GM12878 (cell line): ENCODE measurements around the gene NEK8. TPM values are rescaled to one million over a fixed set of nuclear protein-coding genes. Genes with fewer than 3 reads are reported as not detected.
A peak's percentile ranks its signal among the peaks of the same experiment; 100 is the strongest.

Experiments used
- ATAC-seq: fragments of 200-7000 bp; cut with Tn5 transposase; 3 replicates; pipeline ENCODE4 v1.9.1; 2020; ENCODE audit warnings: mild to moderate bottlenecking, moderate library complexity
- BruUV-seq: library from RNA; stranded (reverse); fragments of 400-500 nt; replicated peaks from 2 replicates; lab custom pipeline; 2021; lab: Mats Ljungman, UMichigan
- CTCF ChIA-PET: fragments of 300-600 bp; sonication (Branson Sonifier 250); formaldehyde crosslinking; extraction: SDS; loops from one replicate; lab custom pipeline; 2021; ENCODE audit warnings: inconsistent platforms; lab: Yijun Ruan, JAX
- POLR2A ChIA-PET: fragments of 350-600 bp; formaldehyde crosslinking; extraction: SDS; loops from one replicate; lab custom pipeline; 2021; ENCODE audit warnings: inconsistent platforms; lab: Charles Lee
- RAD21 ChIA-PET: fragments of 300-600 bp; sonication (Branson Sonifier 250); formaldehyde crosslinking; loops from one replicate; lab custom pipeline; 2023; ENCODE audit warnings: antibody characterized with exemption; ENCODE audit not compliant: unreplicated experiment; lab: Charles Lee
- SMC1A ChIA-PET: fragments of 300-600 bp; sonication (Branson Sonifier 250); formaldehyde crosslinking; loops from one replicate; lab custom pipeline; 2023; ENCODE audit not compliant: unreplicated experiment, uncharacterized antibody; lab: Charles Lee
- DNase-seq: peaks from one replicate; pipeline ENCODE4 v3.0.0-alpha.2; 2011; ENCODE audit warnings: low read depth, low spot score
- FAIRE-seq: peaks from 3 replicates; lab custom pipeline; 2011; peaks lifted over from hg19 to GRCh38; lab: Jason Lieb, UNC
- H2AFZ ChIP-seq: 2 replicates; pipeline ENCODE4 v1.6.0; 2011; ENCODE audit warnings: low read depth, low read length, control low read depth; ENCODE audit not compliant: control insufficient read depth
- H3K27ac ChIP-seq: 2 replicates; pipeline ENCODE4 v1.5.1; 2011; ENCODE audit warnings: control low read depth; ENCODE audit not compliant: control insufficient read depth, insufficient read depth
- H3K27me3 ChIP-seq, 2 experiments: replicated peaks in 1 of 2; 2 replicates each; pipeline versions ENCODE4 v1.6.0 to v1.6.1; 2011; ENCODE audit warnings: low read length in 1 of 2; ENCODE audit not compliant: control insufficient read depth in 2 of 2, insufficient read depth in 2 of 2
- H3K36me3 ChIP-seq, 2 experiments: 2 replicates each; pipeline ENCODE4 v1.5.1; 2011; ENCODE audit warnings: low read length in 1 of 2; ENCODE audit not compliant: control insufficient read depth in 2 of 2, insufficient read depth in 2 of 2
- H3K4me1 ChIP-seq: 2 replicates; pipeline ENCODE4 v1.6.1; 2011; ENCODE audit warnings: mild to moderate bottlenecking, low read length, moderate library complexity, mixed read lengths; ENCODE audit not compliant: control insufficient read depth, insufficient read depth
- H3K4me2 ChIP-seq: 2 replicates; pipeline ENCODE4 v1.6.0; 2011; ENCODE audit warnings: control low read depth; ENCODE audit not compliant: control insufficient read depth, insufficient read depth
- H3K4me3 ChIP-seq: fragments of 200-600 bp; sonication (generic); 2 replicates; pipeline ENCODE4 v1.5.1; 2016
- H3K79me2 ChIP-seq: 2 replicates; pipeline ENCODE4 v1.6.0; 2011; ENCODE audit warnings: low read length; ENCODE audit not compliant: control insufficient read depth, insufficient read depth
- H3K9ac ChIP-seq: 2 replicates; pipeline ENCODE4 v1.8.0; 2011; ENCODE audit warnings: low read length, control low read depth, mixed read lengths; ENCODE audit not compliant: control insufficient read depth, insufficient read depth
- H3K9me3 ChIP-seq: replicated peaks from 3 replicates; pipeline ENCODE4 v1.5.1; 2011; ENCODE audit warnings: mild to moderate bottlenecking, low read length; ENCODE audit not compliant: control insufficient read depth, insufficient read depth
- H4K20me1 ChIP-seq: 2 replicates; pipeline ENCODE4 v1.6.0; 2011; ENCODE audit not compliant: control insufficient read depth, insufficient read depth
- HDAC6 ChIP-seq: fragments of 200-600 bp; sonication (generic); IDR thresholded peaks from one replicate; pipeline ENCODE4 v1.8.0; 2017; ENCODE audit warnings: antibody characterized with exemption; ENCODE audit not compliant: unreplicated experiment
- IKZF2 ChIP-seq, 2 experiments: fragments of 450-650 bp; IDR thresholded peaks; 2 replicates each; pipeline ENCODE4 v1.6.1; 2017; ENCODE audit warnings: mild to moderate bottlenecking in 2 of 2, moderate library complexity in 2 of 2
- MEF2A ChIP-seq: IDR thresholded peaks from 2 replicates; pipeline ENCODE4 v1.6.1; 2011; ENCODE audit warnings: low read depth, mild to moderate bottlenecking, low read length, moderate library complexity; ENCODE audit not compliant: insufficient read depth
- NR2C1 ChIP-seq: fragments of 450-650 bp; IDR thresholded peaks from 2 replicates; pipeline ENCODE4 v1.6.1; 2017; ENCODE audit warnings: antibody characterized with exemption, mild to moderate bottlenecking, moderate library complexity
- NR2F1 ChIP-seq: fragments of 450-650 bp; conservative IDR thresholded peaks from 2 replicates; pipeline ENCODE4 v1.6.1; 2017; ENCODE audit warnings: mild to moderate bottlenecking
- POLR2A ChIP-seq: IDR thresholded peaks from 2 replicates; pipeline ENCODE4 v1.6.1; 2011; ENCODE audit warnings: low read depth, mild to moderate bottlenecking, low read length
- POLR2AphosphoS5 ChIP-seq: IDR thresholded peaks from 2 replicates; pipeline ENCODE4 v1.6.1; 2011; ENCODE audit warnings: mild to moderate bottlenecking, low read length, inconsistent platforms
- RAD21 ChIP-seq: IDR thresholded peaks from 2 replicates; pipeline ENCODE4 v1.6.1; 2011; ENCODE audit warnings: mild to moderate bottlenecking, low read depth, low read length, moderate library complexity; ENCODE audit not compliant: insufficient read depth
- RB1 ChIP-seq: fragments of 450-650 bp; formaldehyde crosslinking; IDR thresholded peaks from 2 replicates; pipeline ENCODE4 v1.6.1; 2017; ENCODE audit warnings: mild to moderate bottlenecking, borderline replicate concordance
- SIN3A ChIP-seq: IDR thresholded peaks from 2 replicates; pipeline ENCODE4 v1.6.1; 2012; ENCODE audit warnings: low read depth, low read length, improper control_type of control experiment
- SMARCA5 ChIP-seq: fragments of 450-650 bp; IDR thresholded peaks from 2 replicates; pipeline ENCODE4 v1.6.1; 2017; ENCODE audit warnings: mild to moderate bottlenecking
- ZNF384 ChIP-seq: IDR thresholded peaks from 2 replicates; pipeline ENCODE4 v1.6.1; 2012; ENCODE audit warnings: low read depth, mild to moderate bottlenecking, low read length, improper control_type of control experiment, borderline replicate concordance
- WGBS: methylation state at CpG from one replicate; pipeline ENCODE4 v1.1.6; 2016; ENCODE audit warnings: low lambda C conversion rate; ENCODE audit not compliant: insufficient replicate concordance, insufficient coverage; ENCODE audit errors: missing lambda C conversion rate; 5-methylcytosine and 5-hydroxymethylcytosine counted together
- in situ Hi-C: fragments of 300-500 bp; cut with MboI; formaldehyde crosslinking; loops from 9 replicates; pipeline ENCODE4 v1.14.3; 2018; ENCODE audit warnings: mixed read lengths
- intact Hi-C: fragments of 100-400 bp; cut with micrococcal nuclease; formaldehyde crosslinking; loops from one replicate; pipeline ENCODE4 v1.14.2; 2022; ENCODE audit not compliant: unreplicated experiment
- polyA plus RNA-seq, 11 experiments: library from polyadenylated mRNA; depleted of rRNA in 4 of 11; unstranded in 6 of 11; stranded (reverse) in 5 of 11; fragments of >200 nt; fragmentation: Nextera tagmentation in 4 of 11; fragmentation: Illumina TruSeq in 1 of 11; extraction: Ambion mirVana in 4 of 11; extraction: Trizol in 1 of 11; gene quantifications; 1 replicate in 1 of 11; 2 replicates in 10 of 11; pipeline versions ENCODE4 v1.2.1 to v1.2.3, GENCODE V29; 2011 to 2016; ENCODE audit warnings: inconsistent platforms in 2 of 11, missing spikeins in 2 of 11, low read depth in 1 of 11
- total RNA-seq, 4 experiments: library from RNA; depleted of rRNA in 3 of 4; stranded (reverse); fragments of >200 nt in 3 of 4; fragmentation: Illumina TruSeq in 1 of 4; extraction: Trizol in 1 of 4; gene quantifications; 2 replicates each; pipeline versions ENCODE4 v1.2.1 to v1.2.3, GENCODE V29; 2013 to 2021
- TF ChIP-seq, protein P1 (sequence below): fragments of 450-650 bp; conservative IDR thresholded peaks from 2 replicates; pipeline ENCODE4 v1.6.1; 2017; ENCODE audit warnings: mild to moderate bottlenecking, moderate library complexity
- TF ChIP-seq, protein P2 (sequence below): IDR thresholded peaks from 2 replicates; pipeline ENCODE4 v1.6.1; 2011; ENCODE audit warnings: borderline replicate concordance, low read depth, mild to moderate bottlenecking, moderate library complexity, low read length; ENCODE audit not compliant: insufficient read depth, poor library complexity, severe bottlenecking
- TF ChIP-seq, protein P3 (sequence below): fragments of 450-650 bp; formaldehyde crosslinking; IDR thresholded peaks from 2 replicates; pipeline ENCODE4 v1.5.0; 2022; ENCODE audit warnings: mild to moderate bottlenecking, missing genetic modification characterization
- TF ChIP-seq, protein P4 (sequence below): IDR thresholded peaks from 2 replicates; pipeline ENCODE4 v1.6.1; 2012; ENCODE audit warnings: low read depth, low read length, improper control_type of control experiment

NEK8 gene
- total and polyA plus RNA-seq, 10 of the 15 experiments (the other 5 are each of a cell fraction or from before 2014, with no cell fraction given) = 2.3 to 14.3 (median 9.4) TPM

- in situ Hi-C loops = loop anchor here (25.0 kb wide), 1 partner anchor 1284 kb away; the partner anchor contains the start of gene KSR1
Observed at GRCh38 chr17:28746611-28747050, 18.0 kb downstream of the NEK8 start.

More at GRCh38 chr17:28746611-28747050, 18.0 kb downstream of the NEK8 start:
- ChIA-PET POLR2A (interaction anchor here (0.6 to 15.2 kb wide), 6 partner anchors 8 to 150 kb away, joined by 3 to 485 read pairs (median 4); partner anchors contain the start of genes BLTP2, FAM222B, NEK8 and RPL23A), CTCF (interaction anchor here (4.1 to 10.0 kb wide), 2 partner anchors 17 to 21 kb away, joined by 32 to 394 read pairs; partner anchors contain the start of genes NEK8, RPL23A and TLCD1), RAD21 (interaction anchor here (1.2 to 17.4 kb wide), 3 partner anchors 20 to 102 kb away, joined by 5 to 375 read pairs (median 5); partner anchors contain the start of genes BLTP2, NEK8 and TLCD1), SMC1A (interaction anchor here (17.8 kb wide), 1 partner anchor 18 kb away, joined by 326 read pairs; the partner anchor contains the start of genes NEK8 and TLCD1)
- Histone ChIP-seq H3K4me1 (peaks cover 45% of the 10 kb centered on the region), H3K27me3 (no peaks in the 10 kb centered on the region), H3K4me2 (peak overlapping the region; percentile 85), H4K20me1 (peaks cover 19% of the 10 kb centered on the region), H2AFZ (no peak overlapping the region), H3K79me2 (peaks cover 78% of the 10 kb centered on the region), H3K4me3 (peak overlapping the region; percentile 92), H3K9me3 (no peaks in the 10 kb centered on the region), H3K9ac (peak overlapping the region; percentile 98), H3K27ac (peak overlapping the region; percentile 95), H3K36me3 (peaks cover 30 to 32% of the 10 kb centered on the region in 2 experiments)
- no peak for ATAC-seq
- intact Hi-C loops = no loop called here
- DNase-seq = no peak
- WGBS = 68% methylated on average over 5 of the region's 5 CpGs
- BruUV-seq = no TSS peak
- TF ChIP-seq, protein P1, sequence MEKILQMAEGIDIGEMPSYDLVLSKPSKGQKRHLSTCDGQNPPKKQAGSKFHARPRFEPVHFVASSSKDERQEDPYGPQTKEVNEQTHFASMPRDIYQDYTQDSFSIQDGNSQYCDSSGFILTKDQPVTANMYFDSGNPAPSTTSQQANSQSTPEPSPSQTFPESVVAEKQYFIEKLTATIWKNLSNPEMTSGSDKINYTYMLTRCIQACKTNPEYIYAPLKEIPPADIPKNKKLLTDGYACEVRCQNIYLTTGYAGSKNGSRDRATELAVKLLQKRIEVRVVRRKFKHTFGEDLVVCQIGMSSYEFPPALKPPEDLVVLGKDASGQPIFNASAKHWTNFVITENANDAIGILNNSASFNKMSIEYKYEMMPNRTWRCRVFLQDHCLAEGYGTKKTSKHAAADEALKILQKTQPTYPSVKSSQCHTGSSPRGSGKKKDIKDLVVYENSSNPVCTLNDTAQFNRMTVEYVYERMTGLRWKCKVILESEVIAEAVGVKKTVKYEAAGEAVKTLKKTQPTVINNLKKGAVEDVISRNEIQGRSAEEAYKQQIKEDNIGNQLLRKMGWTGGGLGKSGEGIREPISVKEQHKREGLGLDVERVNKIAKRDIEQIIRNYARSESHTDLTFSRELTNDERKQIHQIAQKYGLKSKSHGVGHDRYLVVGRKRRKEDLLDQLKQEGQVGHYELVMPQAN = no peak
- TF ChIP-seq IKZF2 (IDR thresholded peaks at IDR 0.05) (no peak), SIN3A (0 out of 2 replicates have a peak, but pooled peaks have one; percentile 4), RB1 (no peak), HDAC6 (no peak), POLR2AphosphoS5 (peak; percentile 33; the same call in 1 of the 2 replicates), MEF2A (no peak), SMARCA5 (no peak), RAD21 (no peak), ZNF384 (no peak), POLR2A (peak; percentile 30; the same call in 1 of the 2 replicates), NR2F1 (peak; percentile 28; the same call in 1 of the 2 replicates), NR2C1 (no peak)
- TF ChIP-seq, protein P2, sequence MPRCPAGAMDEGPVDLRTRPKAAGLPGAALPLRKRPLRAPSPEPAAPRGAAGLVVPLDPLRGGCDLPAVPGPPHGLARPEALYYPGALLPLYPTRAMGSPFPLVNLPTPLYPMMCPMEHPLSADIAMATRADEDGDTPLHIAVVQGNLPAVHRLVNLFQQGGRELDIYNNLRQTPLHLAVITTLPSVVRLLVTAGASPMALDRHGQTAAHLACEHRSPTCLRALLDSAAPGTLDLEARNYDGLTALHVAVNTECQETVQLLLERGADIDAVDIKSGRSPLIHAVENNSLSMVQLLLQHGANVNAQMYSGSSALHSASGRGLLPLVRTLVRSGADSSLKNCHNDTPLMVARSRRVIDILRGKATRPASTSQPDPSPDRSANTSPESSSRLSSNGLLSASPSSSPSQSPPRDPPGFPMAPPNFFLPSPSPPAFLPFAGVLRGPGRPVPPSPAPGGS = no peak
- TF ChIP-seq, protein P3, sequence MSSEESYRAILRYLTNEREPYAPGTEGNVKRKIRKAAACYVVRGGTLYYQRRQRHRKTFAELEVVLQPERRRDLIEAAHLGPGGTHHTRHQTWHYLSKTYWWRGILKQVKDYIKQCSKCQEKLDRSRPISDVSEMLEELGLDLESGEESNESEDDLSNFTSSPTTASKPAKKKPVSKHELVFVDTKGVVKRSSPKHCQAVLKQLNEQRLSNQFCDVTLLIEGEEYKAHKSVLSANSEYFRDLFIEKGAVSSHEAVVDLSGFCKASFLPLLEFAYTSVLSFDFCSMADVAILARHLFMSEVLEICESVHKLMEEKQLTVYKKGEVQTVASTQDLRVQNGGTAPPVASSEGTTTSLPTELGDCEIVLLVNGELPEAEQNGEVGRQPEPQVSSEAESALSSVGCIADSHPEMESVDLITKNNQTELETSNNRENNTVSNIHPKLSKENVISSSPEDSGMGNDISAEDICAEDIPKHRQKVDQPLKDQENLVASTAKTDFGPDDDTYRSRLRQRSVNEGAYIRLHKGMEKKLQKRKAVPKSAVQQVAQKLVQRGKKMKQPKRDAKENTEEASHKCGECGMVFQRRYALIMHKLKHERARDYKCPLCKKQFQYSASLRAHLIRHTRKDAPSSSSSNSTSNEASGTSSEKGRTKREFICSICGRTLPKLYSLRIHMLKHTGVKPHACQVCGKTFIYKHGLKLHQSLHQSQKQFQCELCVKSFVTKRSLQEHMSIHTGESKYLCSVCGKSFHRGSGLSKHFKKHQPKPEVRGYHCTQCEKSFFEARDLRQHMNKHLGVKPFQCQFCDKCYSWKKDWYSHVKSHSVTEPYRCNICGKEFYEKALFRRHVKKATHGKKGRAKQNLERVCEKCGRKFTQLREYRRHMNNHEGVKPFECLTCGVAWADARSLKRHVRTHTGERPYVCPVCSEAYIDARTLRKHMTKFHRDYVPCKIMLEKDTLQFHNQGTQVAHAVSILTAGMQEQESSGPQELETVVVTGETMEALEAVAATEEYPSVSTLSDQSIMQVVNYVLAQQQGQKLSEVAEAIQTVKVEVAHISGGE (CRISPR knock-in tag) = no peak
- TF ChIP-seq, protein P4, sequence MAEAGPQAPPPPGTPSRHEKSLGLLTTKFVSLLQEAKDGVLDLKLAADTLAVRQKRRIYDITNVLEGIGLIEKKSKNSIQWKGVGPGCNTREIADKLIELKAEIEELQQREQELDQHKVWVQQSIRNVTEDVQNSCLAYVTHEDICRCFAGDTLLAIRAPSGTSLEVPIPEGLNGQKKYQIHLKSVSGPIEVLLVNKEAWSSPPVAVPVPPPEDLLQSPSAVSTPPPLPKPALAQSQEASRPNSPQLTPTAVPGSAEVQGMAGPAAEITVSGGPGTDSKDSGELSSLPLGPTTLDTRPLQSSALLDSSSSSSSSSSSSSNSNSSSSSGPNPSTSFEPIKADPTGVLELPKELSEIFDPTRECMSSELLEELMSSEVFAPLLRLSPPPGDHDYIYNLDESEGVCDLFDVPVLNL = no peak
- no peak for FAIRE-seq
